ENCODE data around the gene LANCL2.

GRCh38 chr7:55449992-55450535 lies 84.9 kb downstream of the LANCL2 start:
- no peak for TF ChIP-seq CTCF (IDR thresholded peaks at IDR 0.05)
- no peak for TF ChIP-seq POLR2A (IDR thresholded peaks at IDR 0.05)
